ENCODE data around the gene FCAR. TPM values are rescaled to one million over a fixed set of nuclear protein-coding genes. Genes with fewer than 3 reads are reported as not detected.
"Not testable (repeated sequence)": the region's sequence is repeated elsewhere in the genome, so short reads cannot be mapped to it uniquely, and the experiment has no call there.

The FCAR gene
- total RNA-seq, 1 donor from 2014 or later: not detected

GRCh38 chr19:54863459-54863858, 10.6 kb upstream of the FCAR start:
- not testable (repeated sequence) for DNase-seq (ENCODE audit: low read depth); H3K4me1 Mint-ChIP-seq (ENCODE audit: low read depth, unreplicated experiment); H3K9ac ChIP-seq (ENCODE audit: low read length); H3K27ac ChIP-seq (ENCODE audit: low read depth, low read length); H3K36me3 Mint-ChIP-seq (ENCODE audit: low read depth, unreplicated experiment); H3K4me3 Mint-ChIP-seq (ENCODE audit: unreplicated experiment); H3K27me3 Mint-ChIP-seq (ENCODE audit: low read depth, unreplicated experiment); H3K36me3 ChIP-seq (ENCODE audit: insufficient read depth, low read length); H3K4me1 ChIP-seq (ENCODE audit: insufficient read depth, low read length); FAIRE-seq; H3K79me2 ChIP-seq (ENCODE audit: insufficient read depth, low read length); H3K4me2 ChIP-seq (ENCODE audit: low read length); H4K20me1 ChIP-seq (ENCODE audit: insufficient read depth, low read length); H3K4me3 ChIP-seq (ENCODE audit: insufficient read depth, low read depth, low read length); H3K27me3 ChIP-seq (ENCODE audit: insufficient read depth, low read length); H3K27ac Mint-ChIP-seq (ENCODE audit: unreplicated experiment); H3K9me3 ChIP-seq (ENCODE audit: insufficient read depth, low read depth, low read length); H2AFZ ChIP-seq (ENCODE audit: low read depth, low read length)
- H3K9me3 Mint-ChIP-seq (ENCODE audit: unreplicated experiment): peaks cover 20% of the 10 kb centered on the region

- Histone ChIP-seq H2AFZ (ENCODE audit: low read depth, low read length) (no peak overlapping the region), H3K9ac (ENCODE audit: low read length) (no peak overlapping the region), H3K4me2 (ENCODE audit: low read length) (no peak overlapping the region), H3K9me3 (ENCODE audit: insufficient read depth, low read depth, low read length) (no peaks in the 10 kb centered on the region), H3K36me3 (ENCODE audit: insufficient read depth, low read length) (no peaks in the 10 kb centered on the region), H3K27ac (ENCODE audit: low read depth, low read length) (no peak overlapping the region), H3K4me3 (ENCODE audit: insufficient read depth, low read depth, low read length) (no peak overlapping the region), H3K27me3 (ENCODE audit: insufficient read depth, low read length) (no peaks in the 10 kb centered on the region), H3K4me1 (ENCODE audit: insufficient read depth, low read length) (no peaks in the 10 kb centered on the region), H4K20me1 (ENCODE audit: insufficient read depth, low read length) (no peaks in the 10 kb centered on the region), H3K79me2 (ENCODE audit: insufficient read depth, low read length) (no peaks in the 10 kb centered on the region)
- no peak for FAIRE-seq
- Mint-ChIP-seq H3K27ac (ENCODE audit: unreplicated experiment) (no peak overlapping the region), H3K4me1 (ENCODE audit: low read depth, unreplicated experiment) (no peaks in the 10 kb centered on the region), H3K9me3 (ENCODE audit: unreplicated experiment) (peaks cover 8% of the 10 kb centered on the region), H3K4me3 (ENCODE audit: unreplicated experiment) (no peak overlapping the region), H3K27me3 (ENCODE audit: low read depth, unreplicated experiment) (no peaks in the 10 kb centered on the region), H3K36me3 (ENCODE audit: low read depth, unreplicated experiment) (no peaks in the 10 kb centered on the region)
- TF ChIP-seq EZH2 (IDR thresholded peaks at IDR 0.05; ENCODE audit: insufficient read depth, low read length) (no peak), CTCF (IDR thresholded peaks at IDR 0.05; ENCODE audit: insufficient read depth, low read depth, low read length) (no peak)
- no peak for DNase-seq (ENCODE audit: low read depth)
Observed at GRCh38 chr19:54871696-54872095, 2.3 kb upstream of the FCAR start.

- no peak overlapping the region for H3K27ac ChIP-seq (ENCODE audit: low read depth, low read length)
- DNase-seq (ENCODE audit: low read depth) (no peak), FAIRE-seq (no peak)
- Mint-ChIP-seq H3K27me3 (ENCODE audit: low read depth, unreplicated experiment) (peaks cover 3% of the 10 kb centered on the region), H3K36me3 (ENCODE audit: low read depth, unreplicated experiment) (no peaks in the 10 kb centered on the region), H3K4me3 (ENCODE audit: unreplicated experiment) (no peak overlapping the region), H3K4me1 (ENCODE audit: low read depth, unreplicated experiment) (no peaks in the 10 kb centered on the region), H3K9me3 (ENCODE audit: unreplicated experiment) (peaks cover 3% of the 10 kb centered on the region), H3K27ac (ENCODE audit: unreplicated experiment) (no peak overlapping the region)
- no peak overlapping the region for H3K4me3 ChIP-seq (ENCODE audit: insufficient read depth, low read depth, low read length)
- no peaks in the 10 kb centered on the region for H3K27me3 ChIP-seq (ENCODE audit: insufficient read depth, low read length)
- no peaks in the 10 kb centered on the region for H3K9me3 ChIP-seq (ENCODE audit: insufficient read depth, low read depth, low read length)
- TF ChIP-seq CTCF (IDR thresholded peaks at IDR 0.05; ENCODE audit: insufficient read depth, low read depth, low read length) (no peak), EZH2 (IDR thresholded peaks at IDR 0.05; ENCODE audit: insufficient read depth, low read length) (no peak)
- H4K20me1 ChIP-seq (ENCODE audit: insufficient read depth, low read length): no peaks in the 10 kb centered on the region
- H3K9ac ChIP-seq (ENCODE audit: low read length): no peak overlapping the region
- no peak overlapping the region for H3K4me2 ChIP-seq (ENCODE audit: low read length)
- H3K36me3 ChIP-seq (ENCODE audit: insufficient read depth, low read length): no peaks in the 10 kb centered on the region
- no peak overlapping the region for H2AFZ ChIP-seq (ENCODE audit: low read depth, low read length)
- H3K4me1 ChIP-seq (ENCODE audit: insufficient read depth, low read length): no peaks in the 10 kb centered on the region
- no peaks in the 10 kb centered on the region for H3K79me2 ChIP-seq (ENCODE audit: insufficient read depth, low read length)
Observed at GRCh38 chr19:54875506-54875905, 1.5 kb downstream of the FCAR start.

Measured in astrocyte (in vitro differentiated cells and primary cell).